GM12878 (cell line): ENCODE data around the gene HAS3. TPM values are rescaled to one million over a fixed set of nuclear protein-coding genes. Genes with fewer than 3 reads are reported as not detected.

ENCODE experiments used
- ATAC-seq: fragments of 200-7000 bp; cut with Tn5 transposase; 3 replicates; pipeline ENCODE4 v1.9.1; 2020; ENCODE audit warnings: mild to moderate bottlenecking, moderate library complexity
- BruUV-seq: library from RNA; stranded (reverse); fragments of 400-500 nt; replicated peaks from 2 replicates; lab custom pipeline; 2021; lab: Mats Ljungman, UMichigan
- CTCF ChIA-PET: fragments of 300-600 bp; sonication (Branson Sonifier 250); formaldehyde crosslinking; extraction: SDS; loops from one replicate; lab custom pipeline; 2021; ENCODE audit warnings: inconsistent platforms; lab: Yijun Ruan, JAX
- POLR2A ChIA-PET: fragments of 350-600 bp; formaldehyde crosslinking; extraction: SDS; loops from one replicate; lab custom pipeline; 2021; ENCODE audit warnings: inconsistent platforms; lab: Charles Lee
- RAD21 ChIA-PET: fragments of 300-600 bp; sonication (Branson Sonifier 250); formaldehyde crosslinking; loops from one replicate; lab custom pipeline; 2023; ENCODE audit warnings: antibody characterized with exemption; ENCODE audit not compliant: unreplicated experiment; lab: Charles Lee
- SMC1A ChIA-PET: fragments of 300-600 bp; sonication (Branson Sonifier 250); formaldehyde crosslinking; loops from one replicate; lab custom pipeline; 2023; ENCODE audit not compliant: unreplicated experiment, uncharacterized antibody; lab: Charles Lee
- DNase-seq: peaks from one replicate; pipeline ENCODE4 v3.0.0-alpha.2; 2011; ENCODE audit warnings: low read depth, low spot score
- FAIRE-seq: peaks from 3 replicates; lab custom pipeline; 2011; peaks lifted over from hg19 to GRCh38; lab: Jason Lieb, UNC
- H2AFZ ChIP-seq: 2 replicates; pipeline ENCODE4 v1.6.0; 2011; ENCODE audit warnings: low read depth, low read length, control low read depth; ENCODE audit not compliant: control insufficient read depth
- H3K27ac ChIP-seq: 2 replicates; pipeline ENCODE4 v1.5.1; 2011; ENCODE audit warnings: control low read depth; ENCODE audit not compliant: control insufficient read depth, insufficient read depth
- H3K27me3 ChIP-seq, 2 experiments: replicated peaks in 1 of 2; 2 replicates each; pipeline versions ENCODE4 v1.6.0 to v1.6.1; 2011; ENCODE audit warnings: low read length in 1 of 2; ENCODE audit not compliant: control insufficient read depth in 2 of 2, insufficient read depth in 2 of 2
- H3K36me3 ChIP-seq, 2 experiments: 2 replicates each; pipeline ENCODE4 v1.5.1; 2011; ENCODE audit warnings: low read length in 1 of 2; ENCODE audit not compliant: control insufficient read depth in 2 of 2, insufficient read depth in 2 of 2
- H3K4me1 ChIP-seq: 2 replicates; pipeline ENCODE4 v1.6.1; 2011; ENCODE audit warnings: mild to moderate bottlenecking, low read length, moderate library complexity, mixed read lengths; ENCODE audit not compliant: control insufficient read depth, insufficient read depth
- H3K4me2 ChIP-seq: 2 replicates; pipeline ENCODE4 v1.6.0; 2011; ENCODE audit warnings: control low read depth; ENCODE audit not compliant: control insufficient read depth, insufficient read depth
- H3K4me3 ChIP-seq: fragments of 200-600 bp; sonication (generic); 2 replicates; pipeline ENCODE4 v1.5.1; 2016
- H3K79me2 ChIP-seq: 2 replicates; pipeline ENCODE4 v1.6.0; 2011; ENCODE audit warnings: low read length; ENCODE audit not compliant: control insufficient read depth, insufficient read depth
- H3K9ac ChIP-seq: 2 replicates; pipeline ENCODE4 v1.8.0; 2011; ENCODE audit warnings: low read length, control low read depth, mixed read lengths; ENCODE audit not compliant: control insufficient read depth, insufficient read depth
- H3K9me3 ChIP-seq: replicated peaks from 3 replicates; pipeline ENCODE4 v1.5.1; 2011; ENCODE audit warnings: mild to moderate bottlenecking, low read length; ENCODE audit not compliant: control insufficient read depth, insufficient read depth
- H4K20me1 ChIP-seq: 2 replicates; pipeline ENCODE4 v1.6.0; 2011; ENCODE audit not compliant: control insufficient read depth, insufficient read depth
- ATF7 ChIP-seq: fragments of 450-650 bp; IDR thresholded peaks from 2 replicates; pipeline ENCODE4 v1.6.1; 2016; ENCODE audit warnings: low read depth, mild to moderate bottlenecking
- CHD4 ChIP-seq: fragments of 200-600 bp; sonication (generic); IDR thresholded peaks from 2 replicates; pipeline ENCODE4 v1.6.1; 2016; ENCODE audit warnings: mild to moderate bottlenecking
- ETV6 ChIP-seq, 2 experiments: fragments of 450-650 bp in 1 of 2; IDR thresholded peaks in 1 of 2; conservative IDR thresholded peaks in 1 of 2; 2 replicates each; pipeline ENCODE4 v1.6.1; 2014; ENCODE audit warnings: antibody characterized with exemption in 1 of 2, borderline replicate concordance in 1 of 2, low read depth in 1 of 2, mild to moderate bottlenecking in 1 of 2, moderate library complexity in 1 of 2
- GATAD2B ChIP-seq: fragments of 450-650 bp; conservative IDR thresholded peaks from 2 replicates; pipeline ENCODE4 v1.6.1; 2017; ENCODE audit warnings: low read depth, mild to moderate bottlenecking, moderate library complexity
- HDAC2 ChIP-seq: fragments of 200-600 bp; sonication (generic); IDR thresholded peaks from 2 replicates; pipeline ENCODE4 v1.6.1; 2017
- NR2C1 ChIP-seq: fragments of 450-650 bp; IDR thresholded peaks from 2 replicates; pipeline ENCODE4 v1.6.1; 2017; ENCODE audit warnings: antibody characterized with exemption, mild to moderate bottlenecking, moderate library complexity
- NR2F1 ChIP-seq: fragments of 450-650 bp; conservative IDR thresholded peaks from 2 replicates; pipeline ENCODE4 v1.6.1; 2017; ENCODE audit warnings: mild to moderate bottlenecking
- PBX3 ChIP-seq: IDR thresholded peaks from 2 replicates; pipeline ENCODE4 v1.6.1; 2011; ENCODE audit warnings: mild to moderate bottlenecking, low read depth, low read length, moderate library complexity; ENCODE audit not compliant: insufficient replicate concordance
- PML ChIP-seq: IDR thresholded peaks from 2 replicates; pipeline ENCODE4 v1.6.1; 2012; ENCODE audit warnings: low read length, inconsistent platforms
- POLR2AphosphoS5 ChIP-seq: IDR thresholded peaks from 2 replicates; pipeline ENCODE4 v1.6.1; 2011; ENCODE audit warnings: mild to moderate bottlenecking, low read length, inconsistent platforms
- RAD21 ChIP-seq: IDR thresholded peaks from 2 replicates; pipeline ENCODE4 v1.6.1; 2011; ENCODE audit warnings: mild to moderate bottlenecking, low read depth, low read length, moderate library complexity; ENCODE audit not compliant: insufficient read depth
- RELA ChIP-seq: fragments of 450-650 bp; IDR thresholded peaks from 2 replicates; pipeline ENCODE4 v1.8.0; 2014; ENCODE audit warnings: borderline replicate concordance; ENCODE audit not compliant: partially characterized antibody
- SMARCA5 ChIP-seq: fragments of 450-650 bp; IDR thresholded peaks from 2 replicates; pipeline ENCODE4 v1.6.1; 2017; ENCODE audit warnings: mild to moderate bottlenecking
- TCF3 ChIP-seq: IDR thresholded peaks from 2 replicates; pipeline ENCODE4 v1.6.1; 2012; ENCODE audit warnings: low read depth, mild to moderate bottlenecking, low read length, borderline replicate concordance; ENCODE audit not compliant: insufficient read depth
- ZBTB33 ChIP-seq: fragments of 450-650 bp; IDR thresholded peaks from 2 replicates; pipeline ENCODE4 v1.6.1; 2017; ENCODE audit warnings: mild to moderate bottlenecking
- WGBS: methylation state at CpG from one replicate; pipeline ENCODE4 v1.1.6; 2016; ENCODE audit warnings: low lambda C conversion rate; ENCODE audit not compliant: insufficient replicate concordance, insufficient coverage; ENCODE audit errors: missing lambda C conversion rate; 5-methylcytosine and 5-hydroxymethylcytosine counted together
- in situ Hi-C: fragments of 300-500 bp; cut with MboI; formaldehyde crosslinking; loops from 9 replicates; pipeline ENCODE4 v1.14.3; 2018; ENCODE audit warnings: mixed read lengths
- intact Hi-C: fragments of 100-400 bp; cut with micrococcal nuclease; formaldehyde crosslinking; loops from one replicate; pipeline ENCODE4 v1.14.2; 2022; ENCODE audit not compliant: unreplicated experiment
- polyA plus RNA-seq, 11 experiments: library from polyadenylated mRNA; depleted of rRNA in 4 of 11; unstranded in 6 of 11; stranded (reverse) in 5 of 11; fragments of >200 nt; fragmentation: Nextera tagmentation in 4 of 11; fragmentation: Illumina TruSeq in 1 of 11; extraction: Ambion mirVana in 4 of 11; extraction: Trizol in 1 of 11; gene quantifications; 1 replicate in 1 of 11; 2 replicates in 10 of 11; pipeline versions ENCODE4 v1.2.1 to v1.2.3, GENCODE V29; 2011 to 2016; ENCODE audit warnings: inconsistent platforms in 2 of 11, missing spikeins in 2 of 11, low read depth in 1 of 11
- total RNA-seq, 4 experiments: library from RNA; depleted of rRNA in 3 of 4; stranded (reverse); fragments of >200 nt in 3 of 4; fragmentation: Illumina TruSeq in 1 of 4; extraction: Trizol in 1 of 4; gene quantifications; 2 replicates each; pipeline versions ENCODE4 v1.2.1 to v1.2.3, GENCODE V29; 2013 to 2021

Gene HAS3
- total and polyA plus RNA-seq, 10 of the 15 experiments (the other 5 are each of a cell fraction or from before 2014, with no cell fraction given): 0.06 to 0.56 (median 0.19) TPM; not detected in 2

- ChIA-PET CTCF (no interaction called here), SMC1A (no interaction called here), RAD21 (no interaction called here), POLR2A (interaction anchor here (0.6 kb wide), 1 partner anchor 24 kb away, joined by 3 read pairs; no protein-coding TSS in a partner anchor)
- in situ Hi-C loops: no loop called here
- no peaks in the 10 kb centered on the region for H3K79me2 ChIP-seq
- H3K4me3 ChIP-seq: no peak overlapping the region
- 81% methylated on average over 3 of the region's 3 CpGs for WGBS
- ATAC-seq (no peak), DNase-seq (no peak), FAIRE-seq (no peak)
- H2AFZ ChIP-seq: no peak overlapping the region
- peaks cover 10% of the 10 kb centered on the region for H3K4me1 ChIP-seq
- intact Hi-C loops: no loop called here
- H3K9ac ChIP-seq: no peak overlapping the region
- H3K36me3 ChIP-seq: no peaks in the 10 kb centered on the region; a peak in 1 of 4 replicates
- no TSS peak for BruUV-seq
- no peak overlapping the region for H3K27ac ChIP-seq
- no peak overlapping the region for H3K4me2 ChIP-seq
- H3K27me3 ChIP-seq: no peaks in the 10 kb centered on the region
- no peak for TF ChIP-seq ZBTB33
- no peak for TF ChIP-seq HDAC2
- TF ChIP-seq SMARCA5: no peak
- no peaks in the 10 kb centered on the region for H4K20me1 ChIP-seq
- H3K9me3 ChIP-seq: no peaks in the 10 kb centered on the region
Observed at GRCh38 chr16:69087161-69087581, 18.3 kb upstream of the HAS3 start.

GRCh38 chr16:69088684-69089083, 16.8 kb upstream of the HAS3 start:
- CTCF ChIA-PET: no interaction called here
- no peak overlapping the region for H3K27ac ChIP-seq
- RAD21 ChIA-PET: interaction anchor here (1.2 kb wide), 1 partner anchor 241 kb away, joined by 3 read pairs; no protein-coding TSS in a partner anchor
- 77% methylated on average over 4 of the region's 4 CpGs for WGBS
- H2AFZ ChIP-seq: no peak overlapping the region
- FAIRE-seq: no peak
- POLR2A ChIA-PET: no interaction called here
- H3K9me3 ChIP-seq: no peaks in the 10 kb centered on the region
- TF ChIP-seq NR2F1: no peak
- TF ChIP-seq RAD21: no peak
- TF ChIP-seq GATAD2B: no peak
- TF ChIP-seq ATF7: no peak
- no peak for TF ChIP-seq NR2C1
- no peak for TF ChIP-seq PML
- TF ChIP-seq PBX3: no peak
- TF ChIP-seq ETV6 (conservative IDR thresholded peaks at IDR 0.05 in 1 of 2, IDR thresholded peaks at IDR 0.05 in 1 of 2; ENCODE audit: borderline replicate concordance in 1 of 2, low read depth in 1 of 2): no peak
- TF ChIP-seq TCF3: no peak
- no peak for TF ChIP-seq RELA
- no peak for TF ChIP-seq CHD4
- TF ChIP-seq POLR2AphosphoS5: no peak
- H3K36me3 ChIP-seq: no peaks in the 10 kb centered on the region
- SMC1A ChIA-PET: no interaction called here
- no peaks in the 10 kb centered on the region for H3K27me3 ChIP-seq
- no peak for DNase-seq
- H3K79me2 ChIP-seq: no peaks in the 10 kb centered on the region
- H3K4me1 ChIP-seq: peaks cover 10% of the 10 kb centered on the region
- H3K9ac ChIP-seq: no peak overlapping the region
- H3K4me2 ChIP-seq: no peak overlapping the region
- BruUV-seq: no TSS peak
- in situ Hi-C loops (no loop called here), intact Hi-C loops (no loop called here)
- H3K4me3 ChIP-seq: no peak overlapping the region
- H4K20me1 ChIP-seq: no peaks in the 10 kb centered on the region
- no peak; the same call in 2 of the 3 replicates for ATAC-seq
